GM19395 (cell line): ENCODE data around the gene ZNF562.
"Not testable (repeated sequence)": the region's sequence is repeated elsewhere in the genome, so short reads cannot be mapped to it uniquely, and the experiment has no call there.

Experiments
- ATAC-seq: cut with Tn5 transposase; IDR thresholded peaks from one replicate; pipeline ENCODE4 v1.9.1; 2021; ENCODE audit warnings: mild to moderate bottlenecking, moderate library complexity; ENCODE audit not compliant: unreplicated experiment

Gene ZNF562

GRCh38 chr19:9674663-9675357 is at the start of gene ZNF562:
ZNF562 (minus strand) TSS chr19:9675100; CDS start chr19:9660744, 14,356 bp downstream.
- peak; percentile 90 for ATAC-seq

GRCh38 chr19:9724157-9724556 is 49.3 kb upstream of the ZNF562 start:
- ATAC-seq, result no peak

- no peak for ATAC-seq
These were observed 47.0 kb upstream of the ZNF562 start for GRCh38 chr19:9721861-9722260.

- ATAC-seq, result no peak
These were observed 45.6 kb upstream of the ZNF562 start for GRCh38 chr19:9720541-9720940.

- ATAC-seq, result no peak
These were observed 36.9 kb upstream of the ZNF562 start for GRCh38 chr19:9711815-9712214.

GRCh38 chr19:9709305-9709704 is 34.4 kb upstream of the ZNF562 start:
- no peak for ATAC-seq

GRCh38 chr19:9705836-9706235 is 30.9 kb upstream of the ZNF562 start:
- ATAC-seq, result no peak

- ATAC-seq, result no peak
These were observed 27.3 kb upstream of the ZNF562 start for GRCh38 chr19:9702186-9702585.

GRCh38 chr19:9700229-9700981 is 25.5 kb upstream of the ZNF562 start:
- ATAC-seq, result no peak

GRCh38 chr19:9690301-9690700 is 15.4 kb upstream of the ZNF562 start:
- not testable (repeated sequence) for ATAC-seq

GRCh38 chr19:9679996-9680395 is 5.1 kb upstream of the ZNF562 start:
- not testable (repeated sequence) for ATAC-seq

- peak; percentile 56 for ATAC-seq
These were observed 530 bp upstream of the ZNF562 start for GRCh38 chr19:9675358-9675901.

GRCh38 chr19:9673912-9674662 is 813 bp downstream of the ZNF562 start:
- ATAC-seq, result no peak

- ATAC-seq, result no peak
These were observed 2.0 kb downstream of the ZNF562 start for GRCh38 chr19:9672893-9673292.

- ATAC-seq, result no peak
These were observed 3.2 kb downstream of the ZNF562 start for GRCh38 chr19:9671655-9672054.

- no peak for ATAC-seq
These were observed 6.4 kb downstream of the ZNF562 start for GRCh38 chr19:9668544-9668943.

- ATAC-seq, result no peak
These were observed 7.0 kb downstream of the ZNF562 start for GRCh38 chr19:9667898-9668297.

GRCh38 chr19:9658769-9659168 is 16.1 kb downstream of the ZNF562 start:
- ATAC-seq, result no peak

GRCh38 chr19:9653066-9653555 is 21.8 kb downstream of the ZNF562 start:
- not testable (repeated sequence) for ATAC-seq

GRCh38 chr19:9651464-9651863 is 23.4 kb downstream of the ZNF562 start:
- ATAC-seq, result not testable (repeated sequence)

- ATAC-seq, result no peak
These were observed 24.6 kb downstream of the ZNF562 start for GRCh38 chr19:9650345-9650744.
